Measurements from ENCODE around the gene RNF169.

GRCh38 chr11:74729397-74729796 lies 19.3 kb upstream of the RNF169 start:
- TF ChIP-seq, protein P1, sequence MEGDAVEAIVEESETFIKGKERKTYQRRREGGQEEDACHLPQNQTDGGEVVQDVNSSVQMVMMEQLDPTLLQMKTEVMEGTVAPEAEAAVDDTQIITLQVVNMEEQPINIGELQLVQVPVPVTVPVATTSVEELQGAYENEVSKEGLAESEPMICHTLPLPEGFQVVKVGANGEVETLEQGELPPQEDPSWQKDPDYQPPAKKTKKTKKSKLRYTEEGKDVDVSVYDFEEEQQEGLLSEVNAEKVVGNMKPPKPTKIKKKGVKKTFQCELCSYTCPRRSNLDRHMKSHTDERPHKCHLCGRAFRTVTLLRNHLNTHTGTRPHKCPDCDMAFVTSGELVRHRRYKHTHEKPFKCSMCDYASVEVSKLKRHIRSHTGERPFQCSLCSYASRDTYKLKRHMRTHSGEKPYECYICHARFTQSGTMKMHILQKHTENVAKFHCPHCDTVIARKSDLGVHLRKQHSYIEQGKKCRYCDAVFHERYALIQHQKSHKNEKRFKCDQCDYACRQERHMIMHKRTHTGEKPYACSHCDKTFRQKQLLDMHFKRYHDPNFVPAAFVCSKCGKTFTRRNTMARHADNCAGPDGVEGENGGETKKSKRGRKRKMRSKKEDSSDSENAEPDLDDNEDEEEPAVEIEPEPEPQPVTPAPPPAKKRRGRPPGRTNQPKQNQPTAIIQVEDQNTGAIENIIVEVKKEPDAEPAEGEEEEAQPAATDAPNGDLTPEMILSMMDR (IDR thresholded peaks at IDR 0.05), result no peak
- TF ChIP-seq ZFX (IDR thresholded peaks at IDR 0.05; ENCODE audit: borderline replicate concordance), result no peak
